ENCODE data around the gene AFAP1.

DNA sequence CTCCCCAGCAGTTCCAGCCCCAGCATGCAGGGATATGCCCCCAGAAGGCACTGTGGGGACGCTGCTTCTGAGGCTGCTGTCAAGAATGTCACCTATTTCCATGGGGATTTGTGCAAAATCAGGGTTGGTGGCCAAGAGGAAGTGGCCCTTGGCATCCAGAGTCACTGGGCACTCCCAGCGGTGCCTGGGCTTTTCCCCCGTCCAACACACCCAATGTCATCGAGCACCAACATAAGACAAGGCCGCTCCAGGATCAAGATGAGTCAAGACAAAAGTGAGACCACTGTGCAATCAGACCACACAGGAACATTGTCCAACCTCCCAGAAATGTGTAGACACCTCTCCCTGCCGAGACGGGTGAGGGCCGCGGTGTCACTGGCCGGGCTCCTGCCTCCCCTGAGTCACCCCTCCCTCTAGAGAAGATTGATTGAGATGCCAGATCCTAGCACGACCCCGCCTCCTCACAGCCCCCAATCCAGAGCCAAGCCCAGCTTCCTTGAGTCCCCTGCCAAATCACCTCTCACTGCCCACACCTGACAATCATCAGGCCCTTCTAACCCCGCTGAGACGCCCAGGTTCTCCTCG lies 194.3 kb downstream of the AFAP1 start:
- TF ChIP-seq, protein P1, sequence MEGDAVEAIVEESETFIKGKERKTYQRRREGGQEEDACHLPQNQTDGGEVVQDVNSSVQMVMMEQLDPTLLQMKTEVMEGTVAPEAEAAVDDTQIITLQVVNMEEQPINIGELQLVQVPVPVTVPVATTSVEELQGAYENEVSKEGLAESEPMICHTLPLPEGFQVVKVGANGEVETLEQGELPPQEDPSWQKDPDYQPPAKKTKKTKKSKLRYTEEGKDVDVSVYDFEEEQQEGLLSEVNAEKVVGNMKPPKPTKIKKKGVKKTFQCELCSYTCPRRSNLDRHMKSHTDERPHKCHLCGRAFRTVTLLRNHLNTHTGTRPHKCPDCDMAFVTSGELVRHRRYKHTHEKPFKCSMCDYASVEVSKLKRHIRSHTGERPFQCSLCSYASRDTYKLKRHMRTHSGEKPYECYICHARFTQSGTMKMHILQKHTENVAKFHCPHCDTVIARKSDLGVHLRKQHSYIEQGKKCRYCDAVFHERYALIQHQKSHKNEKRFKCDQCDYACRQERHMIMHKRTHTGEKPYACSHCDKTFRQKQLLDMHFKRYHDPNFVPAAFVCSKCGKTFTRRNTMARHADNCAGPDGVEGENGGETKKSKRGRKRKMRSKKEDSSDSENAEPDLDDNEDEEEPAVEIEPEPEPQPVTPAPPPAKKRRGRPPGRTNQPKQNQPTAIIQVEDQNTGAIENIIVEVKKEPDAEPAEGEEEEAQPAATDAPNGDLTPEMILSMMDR (IDR thresholded peaks at IDR 0.05; ENCODE audit: control extremely low read depth in 1 of 3, insufficient read depth in 1 of 3, low read depth in 1 of 3, low read length in 3 of 3) = no peak
- TF ChIP-seq FOSL1 (IDR thresholded peaks at IDR 0.05; ENCODE audit: insufficient read depth, low read depth, low read length) (no peak), YY1 (IDR thresholded peaks at IDR 0.05; ENCODE audit: low read depth, low read length) (no peak), RAD21 (IDR thresholded peaks at IDR 0.05 in 1 of 2, conservative IDR thresholded peaks at IDR 0.05 in 1 of 2; ENCODE audit: low read depth in 2 of 2, low read length in 2 of 2) (no peak), TAF7 (optimal IDR thresholded peaks at IDR 0.05; ENCODE audit: borderline replicate concordance, low read depth, low read length) (no peak), POLR2A (IDR thresholded peaks at IDR 0.05; ENCODE audit: control extremely low read depth in 1 of 2, low read depth in 2 of 2, low read length in 2 of 2) (no peak), JUND (IDR thresholded peaks at IDR 0.05; ENCODE audit: low read length) (no peak), SP1 (IDR thresholded peaks at IDR 0.05; ENCODE audit: low read depth, low read length) (no peak), SP2 (IDR thresholded peaks at IDR 0.05; ENCODE audit: low read length) (no peak), TBP (IDR thresholded peaks at IDR 0.05; ENCODE audit: low read depth, low read length) (no peak)

Measured in H1 (cell line).